CD4-positive, alpha-beta T cell (primary cell): ENCODE measurements around the gene SSB. TPM values are rescaled to one million over a fixed set of nuclear protein-coding genes. Genes with fewer than 3 reads are reported as not detected.

ENCODE experiments used
- ATAC-seq: fragments of 200-7000 bp; cut with Tn5 transposase; one replicate; pipeline ENCODE4 v1.10.0; 2022; ENCODE audit warnings: mild to moderate bottlenecking; ENCODE audit not compliant: poor library complexity
- CTCF ChIA-PET: fragments of 350-600 bp; sonication (Branson Sonifier 250); formaldehyde crosslinking; loops from one replicate; lab custom pipeline; 2021; ENCODE audit warnings: antibody characterized with exemption, inconsistent platforms; lab: Charles Lee
- POLR2A ChIA-PET: fragments of 350-600 bp; sonication (Branson Sonifier 250); formaldehyde crosslinking; loops from one replicate; lab custom pipeline; 2021; ENCODE audit warnings: antibody characterized with exemption, inconsistent platforms; lab: Charles Lee
- DNase-seq, 14 experiments: peaks; one replicate each; pipeline ENCODE4 v3.0.0-alpha.2; 2013 to 2020; ENCODE audit warnings: mixed read lengths in 2 of 14
- H3K27ac ChIP-seq, 2 donors: one replicate each; pipeline versions ENCODE4 v1.5.1 to v1.7.0; 2013; ENCODE audit warnings: low read length in 2 of 2, low read depth in 1 of 2, mild to moderate bottlenecking in 1 of 2
- H3K27me3 ChIP-seq, 2 experiments: 1 replicate in 1 of 2; 2 replicates in 1 of 2; pipeline versions ENCODE4 v1.6.1 to v1.7.0; 2013; ENCODE audit warnings: low read length in 2 of 2, control low read depth in 1 of 2, mild to moderate bottlenecking in 1 of 2, moderate library complexity in 1 of 2; ENCODE audit not compliant: insufficient read depth in 2 of 2, control insufficient read depth in 1 of 2
- H3K36me3 ChIP-seq: one replicate; pipeline ENCODE4 v1.6.1; 2013; ENCODE audit warnings: low read length, control low read depth; ENCODE audit not compliant: insufficient read depth
- H3K4me1 ChIP-seq: one replicate; pipeline ENCODE4 v1.6.1; 2013; ENCODE audit warnings: low read length, control low read depth; ENCODE audit not compliant: insufficient read depth
- H3K4me3 ChIP-seq: one replicate; pipeline ENCODE4 v1.5.1; 2013; ENCODE audit warnings: mild to moderate bottlenecking, low read length, moderate library complexity
- H3K9me3 ChIP-seq, 2 experiments: 1 replicate in 1 of 2; 2 replicates in 1 of 2; pipeline versions ENCODE4 v1.6.1 to v1.7.0; 2013; ENCODE audit warnings: low read length in 2 of 2, mild to moderate bottlenecking in 2 of 2, control low read depth in 1 of 2, moderate library complexity in 1 of 2; ENCODE audit not compliant: control insufficient read depth in 1 of 2, insufficient read depth in 1 of 2
- H3K27ac Mint-ChIP-seq: one replicate; pipeline ENCODE4 v1.8.0; 2020; ENCODE audit warnings: mixed read lengths
- H3K27me3 Mint-ChIP-seq: one replicate; pipeline ENCODE4 v1.8.0; 2021; ENCODE audit warnings: mixed read lengths
- H3K36me3 Mint-ChIP-seq: one replicate; pipeline ENCODE4 v1.8.0; 2021; ENCODE audit warnings: low read depth, mixed read lengths
- H3K4me1 Mint-ChIP-seq: one replicate; pipeline ENCODE4 v1.8.0; 2021; ENCODE audit warnings: low read depth, mixed read lengths
- H3K4me3 Mint-ChIP-seq: one replicate; pipeline ENCODE4 v1.8.0; 2020; ENCODE audit warnings: mild to moderate bottlenecking, mixed read lengths
- H3K9me3 Mint-ChIP-seq: one replicate; pipeline ENCODE4 v1.8.0; 2020; ENCODE audit warnings: mixed read lengths
- intact Hi-C, 2 experiments: fragments of 100-400 bp; cut with DNase I in 1 of 2; cut with micrococcal nuclease in 1 of 2; formaldehyde crosslinking; loops; one replicate each; pipeline versions ENCODE4 v1.15.1 to v1.9.0; 2023 to 2025; cut with DNase I, micrococcal nuclease
- total RNA-seq, 174 experiments: library from RNA in 2 of 174; stranded (reverse) in 2 of 174; gene quantifications; one replicate each; pipeline ENCODE4 v1.2.3 and lab custom pipeline; 2021 to 2026
- TF ChIP-seq, protein P1 (sequence below): fragments of 200-600 bp; IDR thresholded peaks from one replicate; pipeline ENCODE4 v1.8.0; 2022; ENCODE audit warnings: antibody characterized with exemption, mild to moderate bottlenecking

Gene SSB
- total RNA-seq, 2 experiments from 2014 or later, result 174 to 181 TPM

DNA sequence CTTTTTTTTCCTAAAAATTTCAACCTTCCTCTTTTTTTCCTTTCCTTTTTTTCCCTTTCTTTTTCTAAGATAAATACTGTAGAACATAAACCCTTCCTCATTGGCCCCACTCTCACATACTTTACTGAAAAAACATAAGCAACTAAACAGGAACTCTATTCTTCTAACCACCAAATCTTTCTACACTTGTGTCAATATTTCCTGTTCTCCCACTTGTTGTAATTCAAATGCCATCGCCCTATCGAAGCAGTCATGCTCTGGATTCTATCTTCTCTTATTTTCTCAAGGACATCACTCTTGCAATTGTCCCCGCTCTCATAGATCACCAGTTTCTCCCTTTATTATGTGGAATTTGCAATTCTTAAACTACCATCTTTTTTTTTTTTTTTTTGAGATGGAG lies 20.2 kb upstream of the SSB start:
- Histone ChIP-seq H3K27ac (no peak overlapping the region), H3K9me3 (no peaks in the 10 kb centered on the region), H3K4me1 (no peaks in the 10 kb centered on the region), H3K36me3 (no peaks in the 10 kb centered on the region), H3K4me3 (no peak overlapping the region), H3K27me3 (no peaks in the 10 kb centered on the region)
- ChIA-PET CTCF (no interaction called here), POLR2A (no interaction called here)
- intact Hi-C loops, result no loop called here
- TF ChIP-seq, protein P1, sequence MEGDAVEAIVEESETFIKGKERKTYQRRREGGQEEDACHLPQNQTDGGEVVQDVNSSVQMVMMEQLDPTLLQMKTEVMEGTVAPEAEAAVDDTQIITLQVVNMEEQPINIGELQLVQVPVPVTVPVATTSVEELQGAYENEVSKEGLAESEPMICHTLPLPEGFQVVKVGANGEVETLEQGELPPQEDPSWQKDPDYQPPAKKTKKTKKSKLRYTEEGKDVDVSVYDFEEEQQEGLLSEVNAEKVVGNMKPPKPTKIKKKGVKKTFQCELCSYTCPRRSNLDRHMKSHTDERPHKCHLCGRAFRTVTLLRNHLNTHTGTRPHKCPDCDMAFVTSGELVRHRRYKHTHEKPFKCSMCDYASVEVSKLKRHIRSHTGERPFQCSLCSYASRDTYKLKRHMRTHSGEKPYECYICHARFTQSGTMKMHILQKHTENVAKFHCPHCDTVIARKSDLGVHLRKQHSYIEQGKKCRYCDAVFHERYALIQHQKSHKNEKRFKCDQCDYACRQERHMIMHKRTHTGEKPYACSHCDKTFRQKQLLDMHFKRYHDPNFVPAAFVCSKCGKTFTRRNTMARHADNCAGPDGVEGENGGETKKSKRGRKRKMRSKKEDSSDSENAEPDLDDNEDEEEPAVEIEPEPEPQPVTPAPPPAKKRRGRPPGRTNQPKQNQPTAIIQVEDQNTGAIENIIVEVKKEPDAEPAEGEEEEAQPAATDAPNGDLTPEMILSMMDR, result no peak
- H3K9me3 Mint-ChIP-seq, result no peaks in the 10 kb centered on the region
- peaks cover 9% of the 10 kb centered on the region for H3K27me3 Mint-ChIP-seq
- no peak for ATAC-seq
- no peak overlapping the region for H3K4me3 Mint-ChIP-seq
- H3K27ac Mint-ChIP-seq, result no peak overlapping the region
- no peaks in the 10 kb centered on the region for H3K4me1 Mint-ChIP-seq
- H3K36me3 Mint-ChIP-seq, result no peaks in the 10 kb centered on the region
- DNase-seq, result no peak

DNA sequence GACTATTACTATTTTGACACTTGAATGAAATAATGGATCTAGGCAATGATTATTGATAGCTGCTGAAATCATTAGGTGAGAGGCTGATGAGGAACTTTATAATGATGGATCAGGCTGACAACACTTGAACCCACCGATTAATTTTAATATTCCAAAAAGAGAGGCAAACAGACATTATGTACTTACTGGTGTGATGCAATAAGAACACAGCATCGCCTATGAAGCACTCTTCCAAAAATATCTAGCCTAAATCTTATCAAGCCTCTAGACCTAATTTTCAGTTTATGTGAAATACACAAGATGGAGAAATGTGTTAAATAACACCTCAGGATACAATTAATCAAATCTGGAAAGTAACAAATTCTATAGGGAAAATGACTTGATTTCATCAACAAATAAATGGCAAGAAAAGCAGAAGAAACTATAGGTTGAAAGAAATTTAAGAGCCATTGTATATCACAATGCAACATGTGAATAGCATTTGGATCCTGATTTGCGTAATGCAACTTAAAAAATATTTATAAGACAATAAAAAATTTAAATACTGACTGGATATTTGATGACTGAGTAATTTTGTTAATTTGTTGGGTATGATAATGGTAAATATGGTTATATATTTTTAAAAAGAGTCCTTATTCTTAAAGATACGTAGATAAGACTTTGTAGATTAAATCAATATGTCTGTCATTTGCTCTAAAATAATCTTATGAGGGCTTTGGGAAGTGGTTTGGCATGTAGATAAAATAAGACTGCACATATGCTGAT lies 17.2 kb upstream of the SSB start:
- H3K27me3 ChIP-seq, result no peaks in the 10 kb centered on the region
- TF ChIP-seq, protein P1, result no peak
- H3K9me3 Mint-ChIP-seq, result no peaks in the 10 kb centered on the region
- H3K4me1 Mint-ChIP-seq, result no peaks in the 10 kb centered on the region
- ChIA-PET CTCF (no interaction called here), POLR2A (no interaction called here)
- H3K4me3 ChIP-seq, result no peak overlapping the region
- no peaks in the 10 kb centered on the region for H3K36me3 Mint-ChIP-seq
- no peak for ATAC-seq
- intact Hi-C loops, result no loop called here
- H3K27ac Mint-ChIP-seq, result no peak overlapping the region
- H3K27ac ChIP-seq, result no peak overlapping the region
- no peak for DNase-seq
- peaks cover 15% of the 10 kb centered on the region for H3K27me3 Mint-ChIP-seq
- no peaks in the 10 kb centered on the region for H3K4me1 ChIP-seq
- no peaks in the 10 kb centered on the region for H3K36me3 ChIP-seq
- H3K4me3 Mint-ChIP-seq, result no peak overlapping the region
- no peaks in the 10 kb centered on the region for H3K9me3 ChIP-seq

DNA sequence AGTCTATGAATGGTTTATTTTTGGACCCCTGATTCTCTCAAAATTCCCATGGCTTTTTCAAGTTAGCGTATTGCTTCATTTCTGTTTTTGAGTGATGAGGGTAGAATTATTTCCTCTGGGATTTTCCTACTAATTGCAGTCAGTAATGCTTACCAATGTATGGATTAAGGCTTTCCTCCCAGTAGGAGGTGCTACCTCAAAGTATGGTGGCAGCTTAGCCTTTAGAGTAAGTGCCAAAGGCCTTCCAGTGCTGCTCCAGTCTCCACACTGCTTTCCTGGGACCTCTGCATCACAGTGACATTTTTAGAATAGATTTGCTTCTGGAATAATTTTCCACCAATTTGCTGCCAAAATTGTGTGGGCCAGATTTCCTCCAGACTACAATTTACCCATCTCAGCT lies 16.2 kb upstream of the SSB start:
- no peaks in the 10 kb centered on the region for H3K9me3 Mint-ChIP-seq
- CTCF ChIA-PET, result no interaction called here
- H3K36me3 Mint-ChIP-seq, result no peaks in the 10 kb centered on the region
- H3K4me3 ChIP-seq, result no peak overlapping the region
- H3K4me1 ChIP-seq, result no peaks in the 10 kb centered on the region
- no peak overlapping the region for H3K4me3 Mint-ChIP-seq
- peaks cover 15% of the 10 kb centered on the region for H3K27me3 Mint-ChIP-seq
- H3K27me3 ChIP-seq, result peaks cover 0 to under 1% of the 10 kb centered on the region in 2 experiments
- H3K36me3 ChIP-seq, result no peaks in the 10 kb centered on the region
- H3K27ac Mint-ChIP-seq, result no peak overlapping the region
- POLR2A ChIA-PET, result no interaction called here
- intact Hi-C loops, result no loop called here
- ATAC-seq (no peak), DNase-seq (no peak)
- TF ChIP-seq, protein P1, result no peak
- no peaks in the 10 kb centered on the region for H3K4me1 Mint-ChIP-seq
- H3K9me3 ChIP-seq, result no peaks in the 10 kb centered on the region
- H3K27ac ChIP-seq, result no peak overlapping the region
